Astrocyte of the spinal cord (primary cell): Measurements from ENCODE around the gene UHRF1.

Source experiments
- DNase-seq: peaks from one replicate; pipeline ENCODE4 v3.0.0; 2011; ENCODE audit warnings: low read depth, low spot score
- H3K4me3 ChIP-seq: 2 replicates; pipeline ENCODE4 v1.5.1; 2011; ENCODE audit warnings: low read depth, mild to moderate bottlenecking, low read length, moderate library complexity
- in situ Hi-C: cut with HindIII; loops from 2 replicates; pipeline ENCODE4 v1.10.0; 2017; ENCODE audit warnings: low sequenced_read_pairs
- TF ChIP-seq, protein P1 (sequence below): IDR thresholded peaks from 2 replicates; pipeline ENCODE4 v1.5.1; 2012; ENCODE audit warnings: low read depth, mild to moderate bottlenecking, low read length, inconsistent platforms

Gene UHRF1

DNA sequence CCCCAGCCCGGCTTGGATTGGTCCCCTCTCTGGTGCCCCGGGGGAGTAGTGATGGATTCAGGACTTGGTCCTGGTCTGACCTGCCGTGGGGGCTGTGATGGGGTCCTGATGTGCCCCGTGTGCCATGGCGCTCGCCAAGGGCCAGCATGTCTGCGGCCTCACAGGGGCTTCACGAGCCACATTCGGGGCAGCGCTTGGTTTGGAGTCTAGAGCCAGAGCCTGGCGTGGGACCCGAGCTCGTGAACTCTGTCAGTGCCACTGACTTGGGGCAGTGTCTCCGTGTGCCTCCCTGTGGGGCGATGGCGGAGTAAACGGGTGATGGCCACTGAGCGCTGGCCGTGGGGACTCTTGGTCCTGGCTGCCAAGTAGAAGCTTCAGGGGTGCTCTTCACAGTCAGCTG, 76.8 kb downstream of the UHRF1 start:
- in situ Hi-C loops, result no loop called here
- TF ChIP-seq, protein P1, sequence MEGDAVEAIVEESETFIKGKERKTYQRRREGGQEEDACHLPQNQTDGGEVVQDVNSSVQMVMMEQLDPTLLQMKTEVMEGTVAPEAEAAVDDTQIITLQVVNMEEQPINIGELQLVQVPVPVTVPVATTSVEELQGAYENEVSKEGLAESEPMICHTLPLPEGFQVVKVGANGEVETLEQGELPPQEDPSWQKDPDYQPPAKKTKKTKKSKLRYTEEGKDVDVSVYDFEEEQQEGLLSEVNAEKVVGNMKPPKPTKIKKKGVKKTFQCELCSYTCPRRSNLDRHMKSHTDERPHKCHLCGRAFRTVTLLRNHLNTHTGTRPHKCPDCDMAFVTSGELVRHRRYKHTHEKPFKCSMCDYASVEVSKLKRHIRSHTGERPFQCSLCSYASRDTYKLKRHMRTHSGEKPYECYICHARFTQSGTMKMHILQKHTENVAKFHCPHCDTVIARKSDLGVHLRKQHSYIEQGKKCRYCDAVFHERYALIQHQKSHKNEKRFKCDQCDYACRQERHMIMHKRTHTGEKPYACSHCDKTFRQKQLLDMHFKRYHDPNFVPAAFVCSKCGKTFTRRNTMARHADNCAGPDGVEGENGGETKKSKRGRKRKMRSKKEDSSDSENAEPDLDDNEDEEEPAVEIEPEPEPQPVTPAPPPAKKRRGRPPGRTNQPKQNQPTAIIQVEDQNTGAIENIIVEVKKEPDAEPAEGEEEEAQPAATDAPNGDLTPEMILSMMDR, result no peak
- DNase-seq, result no peak
- H3K4me3 ChIP-seq, result no peak overlapping the region

DNA sequence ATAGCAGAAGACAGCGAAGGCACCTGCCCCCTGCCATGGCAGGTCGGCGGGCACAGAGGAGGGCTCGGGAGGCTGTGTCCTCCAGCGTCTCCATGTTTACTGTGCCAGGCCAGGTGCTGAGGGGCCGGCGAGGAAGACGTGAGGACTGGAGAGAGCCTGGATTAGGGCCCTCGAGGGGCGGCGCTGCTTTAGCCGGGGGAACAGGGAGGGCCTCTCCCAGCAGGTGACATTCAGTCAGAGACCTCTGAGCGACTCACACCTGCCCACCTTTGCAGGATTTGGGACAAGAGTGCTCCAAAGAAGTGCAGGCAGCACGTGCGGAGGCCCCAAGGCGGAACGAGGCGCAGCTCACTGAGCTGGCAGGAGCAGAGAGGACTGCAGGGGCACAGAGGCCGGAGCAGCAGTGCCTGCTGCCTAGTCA, 77.2 kb downstream of the UHRF1 start:
- H3K4me3 ChIP-seq, result no peak overlapping the region
- TF ChIP-seq, protein P1, result no peak
- DNase-seq, result no peak
- in situ Hi-C loops, result no loop called here

DNA sequence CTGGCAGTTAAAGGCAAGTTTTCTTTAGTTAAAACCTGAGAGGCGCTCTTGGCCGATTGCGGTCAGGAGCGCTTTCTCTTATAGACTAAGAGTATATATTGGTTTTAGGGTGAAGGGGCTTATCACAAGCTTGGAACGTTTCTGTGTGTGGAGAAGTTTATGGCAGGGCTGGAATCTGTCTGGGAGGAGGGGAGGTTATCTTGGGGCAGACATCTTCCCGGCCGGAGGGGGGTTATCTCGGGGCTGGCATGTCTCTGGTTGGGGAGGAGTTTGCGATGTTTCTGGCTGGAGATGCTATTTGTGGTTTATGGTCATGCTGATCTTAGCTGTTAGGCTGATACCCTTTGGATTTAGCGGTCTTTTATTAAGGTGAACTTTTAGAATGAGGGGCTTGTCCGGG, 78.0 kb downstream of the UHRF1 start:
- TF ChIP-seq, protein P1, result no peak
- H3K4me3 ChIP-seq, result no peak overlapping the region
- in situ Hi-C loops, result no loop called here
- no peak for DNase-seq

DNA sequence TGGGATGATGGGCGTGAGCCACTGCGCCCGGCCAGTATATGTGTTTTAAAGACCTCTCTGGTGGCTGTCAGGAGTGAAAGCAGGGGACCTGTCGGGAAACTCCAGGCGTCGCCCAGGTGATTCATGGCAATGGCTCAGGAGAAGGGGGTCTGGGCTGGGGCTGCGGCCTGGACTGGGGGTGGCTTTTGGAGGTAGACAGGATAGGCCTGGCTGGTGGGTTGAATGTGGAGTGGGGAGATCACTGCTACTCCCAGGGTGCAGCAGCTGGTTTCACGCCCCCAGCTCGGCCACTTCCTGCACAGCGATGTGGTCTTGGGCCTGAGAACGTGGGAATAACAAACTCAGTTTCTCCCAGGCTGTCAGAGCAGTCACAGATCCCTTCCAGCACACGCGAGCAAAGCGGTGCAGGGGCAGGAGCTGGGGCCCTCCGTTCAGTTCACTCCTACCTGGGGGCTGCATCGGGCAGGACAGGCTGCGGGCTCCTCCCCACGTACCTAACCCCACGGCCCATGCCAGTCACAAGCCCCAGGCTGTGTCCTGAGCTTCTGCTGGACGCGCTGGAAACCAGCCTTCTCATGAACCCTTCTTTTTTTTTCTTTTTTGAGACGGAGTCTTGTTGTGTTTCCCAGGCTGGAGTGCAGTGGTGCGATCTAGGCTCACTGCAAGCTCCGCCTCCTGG, 78.5 kb downstream of the UHRF1 start:
- no peak for DNase-seq
- in situ Hi-C loops, result no loop called here
- TF ChIP-seq, protein P1, result no peak
- no peak overlapping the region for H3K4me3 ChIP-seq

DNA sequence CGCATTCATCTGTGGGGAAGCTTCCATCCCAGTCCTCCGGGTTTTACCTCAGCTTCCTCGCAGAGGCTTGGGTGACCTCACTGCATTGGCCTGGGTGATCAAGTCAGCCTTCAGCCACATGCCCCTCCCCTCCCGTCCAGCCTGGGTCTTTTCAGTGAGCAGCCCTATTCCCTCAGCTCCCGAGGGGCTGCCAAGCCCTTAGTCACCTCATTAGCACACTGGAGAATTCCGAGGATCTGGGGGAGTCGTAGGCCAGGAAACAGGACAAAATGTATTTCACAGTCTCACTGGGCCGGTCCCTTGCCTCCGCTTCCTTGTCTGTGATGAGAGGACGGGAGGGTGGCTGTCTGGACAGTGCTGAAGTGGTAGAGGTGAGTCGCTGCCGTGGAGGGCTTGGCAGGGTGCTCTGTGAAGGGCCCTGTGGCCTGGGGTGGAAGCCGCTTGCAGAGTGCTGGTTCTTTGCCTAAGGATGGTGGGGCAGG, 79.5 kb downstream of the UHRF1 start:
- TF ChIP-seq, protein P1, result no peak
- DNase-seq, result peak; percentile 83
- in situ Hi-C loops, result no loop called here
- H3K4me3 ChIP-seq, result no peak overlapping the region

DNA sequence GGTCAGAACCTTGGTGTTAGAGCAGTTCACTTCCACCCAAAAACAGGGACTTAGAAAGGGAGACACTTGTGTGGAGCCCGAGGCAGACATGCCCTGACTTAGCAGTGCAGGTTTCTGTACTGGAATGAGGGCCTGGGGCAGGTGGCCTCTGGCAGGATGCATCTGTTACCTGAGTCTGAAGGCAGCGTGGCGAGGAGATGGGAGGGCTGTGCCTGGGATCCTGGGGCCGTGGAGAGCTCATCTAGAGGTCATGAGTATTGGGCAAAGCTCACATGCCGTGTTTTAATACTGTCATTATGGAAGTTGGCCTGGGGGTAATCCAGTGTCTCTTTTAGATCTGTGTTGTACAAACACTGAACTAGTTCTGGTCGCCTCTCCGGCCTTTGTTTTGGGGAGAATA, 81.0 kb downstream of the UHRF1 start:
- in situ Hi-C loops, result no loop called here
- no peak overlapping the region for H3K4me3 ChIP-seq
- no peak for DNase-seq
- TF ChIP-seq, protein P1, result no peak
